SK-N-SH treated with all-trans-retinoic acid at 6 μM for 48 hours (cell line): Measurements from ENCODE around the gene PAMR1.
"Not testable (repeated sequence)": the region's sequence is repeated elsewhere in the genome, so short reads cannot be mapped to it uniquely, and the experiment has no call there.

Experiments used
- ATAC-seq: fragments of 200-7000 bp; cut with Tn5 transposase; 3 replicates; pipeline ENCODE4 v1.9.1; 2020; ENCODE audit warnings: mild to moderate bottlenecking, moderate library complexity
- ARNTL ChIP-seq: fragments of 450-650 bp; formaldehyde crosslinking; IDR thresholded peaks from 2 replicates; pipeline ENCODE4 v1.5.0; 2020; ENCODE audit warnings: low read depth, mild to moderate bottlenecking, moderate library complexity, borderline replicate concordance
- BACH2 ChIP-seq: fragments of 250-450 bp; sonication (Bioruptor Pico); IDR thresholded peaks from 2 replicates; pipeline ENCODE4 v1.9.0; 2021; ENCODE audit warnings: mild to moderate bottlenecking, borderline replicate concordance
- CSDC2 ChIP-seq: fragments of 250-450 bp; sonication (Bioruptor Pico); IDR thresholded peaks from 2 replicates; pipeline ENCODE4 v1.5.0; 2020; ENCODE audit warnings: mild to moderate bottlenecking, moderate library complexity
- CSRNP3 ChIP-seq: fragments of 250-450 bp; sonication (Bioruptor Pico); IDR thresholded peaks from 2 replicates; pipeline ENCODE4 v1.5.1; 2021; ENCODE audit warnings: mild to moderate bottlenecking, moderate library complexity
- ESRRG ChIP-seq: fragments of 250-450 bp; sonication (Bioruptor Pico); IDR thresholded peaks from 2 replicates; pipeline ENCODE4 v1.6.1; 2021; ENCODE audit warnings: mild to moderate bottlenecking
- GLIS3 ChIP-seq: fragments of 250-450 bp; sonication (Bioruptor Pico); IDR thresholded peaks from 2 replicates; pipeline ENCODE4 v1.5.0; 2020; ENCODE audit warnings: mild to moderate bottlenecking, moderate library complexity
- ISL1 ChIP-seq: fragments of 250-450 bp; sonication (Bioruptor Pico); IDR thresholded peaks from 2 replicates; pipeline ENCODE4 v2.1.2; 2022; ENCODE audit warnings: mild to moderate bottlenecking, moderate library complexity
- OSR1 ChIP-seq: fragments of 250-450 bp; sonication (Bioruptor Pico); IDR thresholded peaks from 2 replicates; pipeline ENCODE4 v1.8.0; 2022; ENCODE audit warnings: moderate library complexity, mild to moderate bottlenecking, inconsistent platforms
- PPARA ChIP-seq: fragments of 250-450 bp; sonication (Bioruptor Pico); IDR thresholded peaks from 2 replicates; pipeline ENCODE4 v1.5.0; 2020; ENCODE audit warnings: mild to moderate bottlenecking, borderline replicate concordance
- RARB ChIP-seq: fragments of 250-450 bp; sonication (Bioruptor Pico); IDR thresholded peaks from 2 replicates; pipeline ENCODE4 v1.8.0; 2021; ENCODE audit warnings: mild to moderate bottlenecking, moderate library complexity
- SNAI2 ChIP-seq: fragments of 250-450 bp; sonication (Bioruptor Pico); IDR thresholded peaks from 2 replicates; pipeline ENCODE4 v1.5.0; 2020; ENCODE audit warnings: mild to moderate bottlenecking, moderate library complexity
- TCF4 ChIP-seq: fragments of 250-450 bp; sonication (Bioruptor Pico); IDR thresholded peaks from 2 replicates; pipeline ENCODE4 v1.8.0; 2021; ENCODE audit warnings: mild to moderate bottlenecking, moderate library complexity, borderline replicate concordance
- TOX ChIP-seq: fragments of 250-450 bp; sonication (Bioruptor Pico); IDR thresholded peaks from 2 replicates; pipeline ENCODE4 v1.8.0; 2021; ENCODE audit warnings: mild to moderate bottlenecking, moderate library complexity, borderline replicate concordance
- TSHZ2 ChIP-seq: fragments of 250-450 bp; sonication (Bioruptor Pico); IDR thresholded peaks from 2 replicates; pipeline ENCODE4 v1.5.0; 2020; ENCODE audit warnings: mild to moderate bottlenecking, moderate library complexity
- ZC3H10 ChIP-seq: fragments of 250-450 bp; sonication (Bioruptor Pico); IDR thresholded peaks from 2 replicates; pipeline ENCODE4 v1.5.1; 2021; ENCODE audit warnings: mild to moderate bottlenecking, moderate library complexity
- ZFP3 ChIP-seq: fragments of 250-450 bp; sonication (Bioruptor Pico); IDR thresholded peaks from 2 replicates; pipeline ENCODE4 v1.5.0; 2020; ENCODE audit warnings: mild to moderate bottlenecking, moderate library complexity
- ZFP30 ChIP-seq: fragments of 450-650 bp; formaldehyde crosslinking; IDR thresholded peaks from 2 replicates; pipeline ENCODE4 v1.5.0; 2022; ENCODE audit warnings: mild to moderate bottlenecking, moderate library complexity
- ZNF565 ChIP-seq: fragments of 450-650 bp; formaldehyde crosslinking; conservative IDR thresholded peaks from 2 replicates; pipeline ENCODE4 v1.5.0; 2020; ENCODE audit warnings: low read depth, mild to moderate bottlenecking, moderate library complexity
- ZNF70 ChIP-seq: fragments of 450-650 bp; formaldehyde crosslinking; IDR thresholded peaks from 2 replicates; pipeline ENCODE4 v1.5.0; 2020; ENCODE audit warnings: mild to moderate bottlenecking, moderate library complexity
- ZNF8 ChIP-seq: fragments of 450-650 bp; formaldehyde crosslinking; IDR thresholded peaks from 2 replicates; pipeline ENCODE4 v1.5.0; 2020; ENCODE audit warnings: mild to moderate bottlenecking, moderate library complexity
- TF ChIP-seq, protein P1 (sequence below): fragments of 250-450 bp; sonication (Bioruptor Pico); IDR thresholded peaks from 2 replicates; pipeline ENCODE4 v1.8.0; 2021; ENCODE audit warnings: low read depth, mild to moderate bottlenecking, moderate library complexity, borderline replicate concordance
- TF ChIP-seq, protein P2 (sequence below): fragments of 250-450 bp; sonication (Bioruptor Pico); IDR thresholded peaks from 2 replicates; pipeline ENCODE4 v1.8.0; 2020; ENCODE audit warnings: mild to moderate bottlenecking, moderate library complexity, borderline replicate concordance

The PAMR1 gene

GRCh38 chr11:35549787-35550186, 24.4 kb upstream of the PAMR1 start:
- TF ChIP-seq ZNF8: no peak
- TF ChIP-seq ISL1 (CRISPR knock-in tag): peak; percentile 18; the same call in 1 of the 2 replicates
- peak; percentile 94 for ATAC-seq

GRCh38 chr11:35548925-35549561, 23.6 kb upstream of the PAMR1 start:
- ATAC-seq: peak; percentile 8; the same call in 2 of the 3 replicates
- TF ChIP-seq ZFP3 (CRISPR knock-in tag): no peak
- TF ChIP-seq TOX (CRISPR knock-in tag): no peak
- no peak for TF ChIP-seq ZC3H10 (CRISPR knock-in tag)

- not testable (repeated sequence) for ATAC-seq
These were observed 22.6 kb upstream of the PAMR1 start for GRCh38 chr11:35547995-35548394.

- ATAC-seq: no peak
These were observed 20.9 kb upstream of the PAMR1 start for GRCh38 chr11:35546317-35546716.

DNA sequence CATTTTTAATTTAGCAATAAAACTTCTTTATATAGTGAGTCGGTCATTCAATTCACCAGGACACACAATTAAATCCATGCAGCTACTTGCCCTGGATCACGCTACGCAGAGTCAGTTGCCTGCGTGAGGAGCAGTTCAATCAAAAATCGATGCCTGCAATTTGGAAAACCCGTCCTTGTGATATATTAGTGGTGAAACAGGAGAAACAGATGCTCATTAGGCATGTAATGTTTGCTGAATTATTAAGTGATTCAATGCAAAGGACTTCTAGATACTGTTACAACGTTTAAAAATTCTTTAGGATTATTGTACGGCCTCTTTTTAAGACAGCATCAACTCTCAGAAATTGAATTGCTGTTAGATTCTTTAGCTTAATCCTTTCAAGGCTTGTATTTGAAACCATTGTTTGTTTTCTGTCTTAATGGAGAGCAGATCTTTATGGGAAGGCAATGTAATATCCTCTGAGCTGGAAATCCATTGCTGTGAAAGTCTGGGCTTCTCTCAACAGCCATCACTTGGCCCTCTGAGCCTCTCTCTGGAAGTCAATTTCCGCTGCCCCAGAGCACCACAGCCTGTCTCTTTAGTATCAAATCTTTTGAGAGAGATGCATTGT, 20.1 kb upstream of the PAMR1 start:
- no peak for ATAC-seq
- TF ChIP-seq BACH2 (no peak), ZNF70 (CRISPR knock-in tag) (no peak), ZFP3 (CRISPR knock-in tag) (no peak)

More at GRCh38 chr11:35546317-35546716, 20.9 kb upstream of the PAMR1 start:
- TF ChIP-seq TSHZ2 (CRISPR knock-in tag) (no peak), TCF4 (CRISPR knock-in tag) (no peak), TOX (CRISPR knock-in tag) (no peak), ZNF8 (no peak), SNAI2 (CRISPR knock-in tag) (no peak), ZFP30 (no peak), ZFP3 (CRISPR knock-in tag) (no peak), ARNTL (no peak), GLIS3 (CRISPR knock-in tag) (no peak), RARB (CRISPR knock-in tag) (no peak), OSR1 (no peak), PPARA (CRISPR knock-in tag) (no peak), ISL1 (CRISPR knock-in tag) (no peak)
- TF ChIP-seq, protein P1, sequence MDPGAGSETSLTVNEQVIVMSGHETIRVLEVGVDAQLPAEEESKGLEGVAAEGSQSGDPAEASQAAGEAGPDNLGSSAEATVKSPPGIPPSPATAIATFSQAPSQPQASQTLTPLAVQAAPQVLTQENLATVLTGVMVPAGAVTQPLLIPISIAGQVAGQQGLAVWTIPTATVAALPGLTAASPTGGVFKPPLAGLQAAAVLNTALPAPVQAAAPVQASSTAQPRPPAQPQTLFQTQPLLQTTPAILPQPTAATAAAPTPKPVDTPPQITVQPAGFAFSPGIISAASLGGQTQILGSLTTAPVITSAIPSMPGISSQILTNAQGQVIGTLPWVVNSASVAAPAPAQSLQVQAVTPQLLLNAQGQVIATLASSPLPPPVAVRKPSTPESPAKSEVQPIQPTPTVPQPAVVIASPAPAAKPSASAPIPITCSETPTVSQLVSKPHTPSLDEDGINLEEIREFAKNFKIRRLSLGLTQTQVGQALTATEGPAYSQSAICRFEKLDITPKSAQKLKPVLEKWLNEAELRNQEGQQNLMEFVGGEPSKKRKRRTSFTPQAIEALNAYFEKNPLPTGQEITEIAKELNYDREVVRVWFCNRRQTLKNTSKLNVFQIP: no peak
- TF ChIP-seq, protein P2, sequence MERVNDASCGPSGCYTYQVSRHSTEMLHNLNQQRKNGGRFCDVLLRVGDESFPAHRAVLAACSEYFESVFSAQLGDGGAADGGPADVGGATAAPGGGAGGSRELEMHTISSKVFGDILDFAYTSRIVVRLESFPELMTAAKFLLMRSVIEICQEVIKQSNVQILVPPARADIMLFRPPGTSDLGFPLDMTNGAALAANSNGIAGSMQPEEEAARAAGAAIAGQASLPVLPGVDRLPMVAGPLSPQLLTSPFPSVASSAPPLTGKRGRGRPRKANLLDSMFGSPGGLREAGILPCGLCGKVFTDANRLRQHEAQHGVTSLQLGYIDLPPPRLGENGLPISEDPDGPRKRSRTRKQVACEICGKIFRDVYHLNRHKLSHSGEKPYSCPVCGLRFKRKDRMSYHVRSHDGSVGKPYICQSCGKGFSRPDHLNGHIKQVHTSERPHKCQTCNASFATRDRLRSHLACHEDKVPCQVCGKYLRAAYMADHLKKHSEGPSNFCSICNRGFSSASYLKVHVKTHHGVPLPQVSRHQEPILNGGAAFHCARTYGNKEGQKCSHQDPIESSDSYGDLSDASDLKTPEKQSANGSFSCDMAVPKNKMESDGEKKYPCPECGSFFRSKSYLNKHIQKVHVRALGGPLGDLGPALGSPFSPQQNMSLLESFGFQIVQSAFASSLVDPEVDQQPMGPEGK (CRISPR knock-in tag): no peak

- TF ChIP-seq ZNF565 (CRISPR knock-in tag) (no peak), OSR1 (no peak), ZNF70 (CRISPR knock-in tag) (no peak), TOX (CRISPR knock-in tag) (no peak), ZFP30 (no peak), SNAI2 (CRISPR knock-in tag) (no peak), BACH2 (no peak), ZNF8 (no peak), ESRRG (CRISPR knock-in tag) (no peak), ZC3H10 (CRISPR knock-in tag) (no peak), CSRNP3 (CRISPR knock-in tag) (no peak), CSDC2 (CRISPR knock-in tag) (no peak)
- no peak for ATAC-seq
These were observed 18.1 kb upstream of the PAMR1 start for GRCh38 chr11:35543481-35543880.
